Midbrain (tissue), 1 donor: ENCODE results near the gene ATP7B.

Source experiments
- DNase-seq: peaks from one replicate; lab custom pipeline; 2025; lab: John Stamatoyannopoulos, UW

Gene ATP7B

GRCh38 chr13:51894239-51894638 lies 117.0 kb downstream of the ATP7B start:
- DNase-seq = no peak

DNA sequence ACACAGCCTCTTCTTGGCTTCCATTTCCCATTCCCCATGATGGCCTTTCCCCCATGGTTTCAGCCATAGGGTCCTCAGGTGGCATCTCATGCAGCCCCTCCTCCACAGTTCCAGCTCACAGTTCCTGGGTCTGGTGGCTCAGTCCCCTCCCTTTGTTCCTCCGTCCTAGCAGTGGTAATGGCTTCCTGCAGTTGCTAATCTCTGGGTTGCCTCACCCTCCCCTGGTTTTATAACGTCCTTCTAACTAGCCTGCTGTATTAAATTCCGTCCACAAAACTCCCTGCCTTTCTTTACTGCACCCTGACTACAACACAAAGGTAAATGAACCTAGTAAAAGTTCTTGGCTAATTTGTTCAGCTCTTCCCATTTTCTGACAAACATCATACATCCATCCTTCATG lies 118.6 kb downstream of the ATP7B start:
- no peak for DNase-seq

DNA sequence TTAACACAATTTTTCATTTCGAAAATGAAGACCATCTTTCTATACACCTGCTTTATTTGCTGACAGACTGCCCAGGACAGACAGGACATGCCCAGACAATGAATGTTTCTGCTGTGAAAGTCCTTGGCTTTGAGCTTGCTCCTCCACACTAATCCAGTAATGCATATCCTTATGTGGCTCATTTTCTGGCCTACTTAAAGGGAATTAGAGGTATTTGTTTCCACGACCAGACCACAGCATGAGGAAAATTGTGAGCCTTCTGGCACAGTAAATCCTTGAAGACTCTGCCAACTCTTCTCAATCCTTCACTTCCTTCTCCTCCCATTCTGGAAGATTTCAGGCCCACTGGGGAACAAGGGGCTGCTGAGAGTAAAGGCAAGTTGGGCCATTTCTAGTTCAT lies 123.8 kb downstream of the ATP7B start:
- no peak for DNase-seq

DNA sequence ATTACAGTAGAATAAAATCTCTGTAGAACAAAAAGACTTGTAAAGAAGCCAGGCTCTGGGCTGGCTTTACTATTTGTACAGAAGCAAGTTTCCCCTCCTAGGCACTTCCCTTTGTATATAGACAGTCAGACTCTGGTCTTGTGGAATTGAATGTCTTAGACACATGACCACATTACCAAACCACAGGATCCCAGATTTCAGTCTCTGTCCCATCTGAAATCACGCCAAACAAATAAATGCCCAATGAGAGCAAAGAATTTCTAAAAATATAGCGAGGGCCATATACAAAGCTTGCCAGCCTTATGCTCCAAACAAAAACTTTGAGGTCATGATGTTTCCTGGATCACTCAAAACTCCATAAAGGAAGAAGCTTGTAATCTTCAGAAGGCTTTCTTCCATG lies 125.6 kb downstream of the ATP7B start:
- DNase-seq = no peak

DNA sequence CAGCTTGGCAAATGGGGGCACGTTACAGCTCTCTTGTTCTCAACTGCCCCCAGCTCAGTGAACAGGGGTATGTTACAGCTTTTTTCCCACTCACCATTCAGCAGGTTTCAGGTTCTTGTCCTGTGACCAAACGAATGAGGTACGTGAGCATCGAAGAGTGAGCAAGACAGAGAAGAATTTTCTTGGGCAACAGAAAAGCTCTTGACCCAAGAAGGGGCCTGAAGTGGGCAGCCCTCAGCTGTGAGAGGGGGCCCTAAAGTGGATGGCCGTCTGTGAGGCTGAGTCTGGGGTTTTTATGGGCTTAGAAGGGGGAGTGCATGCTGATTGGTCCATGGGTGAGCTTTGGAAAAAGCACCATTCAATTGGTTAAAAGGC lies 128.0 kb downstream of the ATP7B start:
- DNase-seq = no peak
